BE2C (cell line): ENCODE measurements around the gene PCNX3. TPM values are rescaled to one million over a fixed set of nuclear protein-coding genes. Genes with fewer than 3 reads are reported as not detected.

ENCODE experiments used
- DNase-seq: peaks from one replicate; pipeline ENCODE4 v3.0.0-alpha.2; 2020
- H3K27me3 ChIP-seq: fragments of 250-450 bp; sonication (Bioruptor Pico); 2 replicates; pipeline ENCODE4 v1.5.1; 2020; ENCODE audit warnings: mild to moderate bottlenecking
- H3K36me3 ChIP-seq: fragments of 250-450 bp; sonication (Bioruptor Pico); 2 replicates; pipeline ENCODE4 v1.5.1; 2020; ENCODE audit warnings: mild to moderate bottlenecking
- H3K4me1 ChIP-seq: fragments of 250-450 bp; sonication (Bioruptor Pico); 2 replicates; pipeline ENCODE4 v1.5.1; 2020
- H3K4me3 ChIP-seq: 2 replicates; pipeline ENCODE4 v1.5.1; 2011; ENCODE audit warnings: low read depth, low read length
- H3K9me3 ChIP-seq: fragments of 250-450 bp; sonication (Bioruptor Pico); 2 replicates; pipeline ENCODE4 v1.5.1; 2020
- CTCF ChIP-seq: IDR thresholded peaks from 2 replicates; pipeline ENCODE4 v1.5.1; 2012; ENCODE audit warnings: mild to moderate bottlenecking, low read depth, low read length
- polyA plus RNA-seq: library from polyadenylated mRNA; unstranded; fragments of >200 nt; gene quantifications from one replicate; pipeline ENCODE4 v1.2.1, GENCODE V29; 2012; ENCODE audit warnings: low read depth, missing spikeins; ENCODE audit not compliant: insufficient read length, insufficient read depth

The PCNX3 gene
- polyA plus RNA-seq: 84.2 TPM

- Histone ChIP-seq H3K27me3 (no peaks in the 10 kb centered on the region), H3K36me3 (no peaks in the 10 kb centered on the region; the same call in 1 of the 2 replicates), H3K9me3 (no peaks in the 10 kb centered on the region), H3K4me1 (no peaks in the 10 kb centered on the region), H3K4me3 (peak within 1 kb of the TSS; percentile 77)
- no peak for TF ChIP-seq CTCF
- DNase-seq: peak; percentile 96
Measured at GRCh38 chr11:65615229-65615949, at the start of gene PCNX3. Gene PCNX3 (plus strand): TSS chr11:65615776. CDS start chr11:65616312, 536 bp downstream.

DNA sequence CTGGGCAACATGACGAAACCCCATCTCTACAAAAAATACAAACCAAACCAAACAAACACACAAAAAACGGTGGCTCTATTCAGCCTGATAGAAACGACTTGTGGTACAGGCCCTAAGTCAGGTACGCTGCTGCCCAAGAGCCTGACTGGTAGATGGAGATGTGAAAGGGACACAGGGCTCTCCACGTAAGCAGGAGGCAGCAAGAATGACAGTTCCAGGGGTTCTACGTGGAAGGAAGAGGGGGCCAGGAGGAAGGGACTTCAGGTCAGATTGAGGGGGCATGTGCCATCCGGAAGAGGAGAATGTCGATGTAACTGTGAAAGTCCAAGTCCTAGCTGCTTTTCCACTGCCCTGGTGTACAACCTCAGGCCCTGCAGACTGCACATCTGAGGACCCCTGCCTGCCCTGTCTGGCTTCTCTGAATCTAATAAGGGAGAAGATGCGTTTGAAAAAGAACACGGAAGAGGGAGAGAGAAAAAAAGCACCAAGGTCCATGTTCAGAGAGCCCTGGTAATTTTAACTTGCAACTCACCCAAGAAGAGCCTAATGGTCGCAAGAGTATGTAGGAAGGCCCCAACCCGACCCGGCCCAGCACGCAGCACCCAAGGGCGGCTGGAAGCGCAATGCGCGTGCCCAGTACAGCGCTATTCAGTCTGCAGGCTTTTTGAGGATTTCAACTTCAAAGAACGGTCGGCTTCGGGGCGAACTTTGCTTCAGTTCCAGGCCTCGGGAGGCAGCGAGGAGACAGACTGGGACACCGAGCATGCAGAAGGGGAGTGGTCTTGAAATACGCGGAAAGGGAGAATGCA is 46.2 kb upstream of the PCNX3 start:
- H3K36me3 ChIP-seq: peaks cover 4% of the 10 kb centered on the region; the same call in 1 of the 2 replicates
- H3K27me3 ChIP-seq: no peaks in the 10 kb centered on the region
- H3K4me1 ChIP-seq: no peaks in the 10 kb centered on the region
- no peak for DNase-seq
- H3K4me3 ChIP-seq: peak overlapping the region; percentile 80
- no peaks in the 10 kb centered on the region for H3K9me3 ChIP-seq
- no peak for TF ChIP-seq CTCF

- peaks cover 4% of the 10 kb centered on the region; the same call in 1 of the 2 replicates for H3K36me3 ChIP-seq
- H3K27me3 ChIP-seq: no peaks in the 10 kb centered on the region
- no peaks in the 10 kb centered on the region for H3K9me3 ChIP-seq
- peak within 1 kb of the TSS; percentile 80 for H3K4me3 ChIP-seq
- peak; percentile 39 for TF ChIP-seq CTCF
- DNase-seq: peak; percentile 96
- H3K4me1 ChIP-seq: no peaks in the 10 kb centered on the region
Measured at GRCh38 chr11:65569973-65570918, 45.3 kb upstream of the PCNX3 start, which contains the start of gene ZNRD2. Gene ZNRD2 (plus strand): TSS chr11:65570477. CDS start chr11:65570492, 15 bp downstream.

DNA sequence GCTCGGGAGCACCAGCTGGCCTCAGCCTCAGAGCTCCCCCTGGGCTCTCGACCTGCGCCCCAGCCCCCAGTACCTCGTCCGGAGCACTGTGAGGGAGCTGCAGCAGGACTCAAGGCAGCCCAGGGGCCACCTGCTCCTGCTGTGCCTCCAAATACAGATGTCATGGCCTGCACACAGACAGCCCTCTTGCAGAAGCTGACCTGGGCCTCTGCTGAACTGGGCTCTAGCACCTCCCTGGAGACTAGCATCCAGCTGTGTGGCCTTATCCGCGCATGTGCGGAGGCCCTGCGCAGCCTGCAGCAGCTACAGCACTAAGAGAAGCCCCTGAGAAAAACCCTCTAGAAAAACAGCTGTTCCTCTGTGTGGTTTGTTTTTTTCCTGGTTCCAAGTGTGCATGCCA is 44.2 kb upstream of the PCNX3 start:
- H3K4me3 ChIP-seq: peak overlapping the region; percentile 80

More for the DNA sequence above, 44.2 kb upstream of the PCNX3 start:
- no peak for DNase-seq
- Histone ChIP-seq H3K27me3 (no peaks in the 10 kb centered on the region), H3K4me1 (no peaks in the 10 kb centered on the region), H3K9me3 (no peaks in the 10 kb centered on the region), H3K36me3 (peaks cover 4% of the 10 kb centered on the region; the same call in 1 of the 2 replicates)
- TF ChIP-seq CTCF: no peak
